Muscle of leg (tissue), 16 donors: ENCODE measurements around the gene LHFPL4. TPM values are rescaled to one million over a fixed set of nuclear protein-coding genes. Genes with fewer than 3 reads are reported as not detected.
A peak's percentile ranks its signal among the peaks of the same experiment; 100 is the strongest.
"Not testable (repeated sequence)": the region's sequence is repeated elsewhere in the genome, so short reads cannot be mapped to it uniquely, and the experiment has no call there.

Source experiments
- DNase-seq: peaks from one replicate; pipeline ENCODE4 v3.0.0; 2013
- H3K27ac ChIP-seq: one replicate; pipeline ENCODE4 v1.5.1; 2013; ENCODE audit warnings: mild to moderate bottlenecking, low read length, control low read depth
- H3K27me3 ChIP-seq: one replicate; pipeline ENCODE4 v1.6.1; 2013; ENCODE audit warnings: low read length; ENCODE audit not compliant: control insufficient read depth, insufficient read depth
- H3K36me3 ChIP-seq: one replicate; pipeline ENCODE4 v1.6.1; 2013; ENCODE audit warnings: low read length; ENCODE audit not compliant: control insufficient read depth, insufficient read depth
- H3K4me1 ChIP-seq: one replicate; pipeline ENCODE4 v1.6.1; 2013; ENCODE audit warnings: low read length; ENCODE audit not compliant: control insufficient read depth, insufficient read depth
- H3K4me3 ChIP-seq: one replicate; pipeline ENCODE4 v1.5.1; 2013; ENCODE audit warnings: low read length, control low read depth
- H3K9me3 ChIP-seq: replicated peaks from 2 replicates; pipeline ENCODE4 v1.6.1; 2013; ENCODE audit warnings: low read depth, low read length; ENCODE audit not compliant: control insufficient read depth
- WGBS: methylation state at CpG from one replicate; pipeline ENCODE4 v1.1.5; 2013; ENCODE audit warnings: missing lambda C conversion rate; ENCODE audit not compliant: insufficient coverage; 5-methylcytosine and 5-hydroxymethylcytosine counted together
- long read RNA-seq, 11 donors: transcript quantifications; one replicate each; lab custom pipeline, GENCODE V29; 2026
- polyA plus RNA-seq, 8 donors: library from polyadenylated mRNA; unstranded; fragments of 120-200 nt; gene quantifications; one replicate each; pipeline versions ENCODE4 v1.2.1 to v1.2.3, GENCODE V29; 2013; ENCODE audit warnings: inconsistent platforms in 1 of 8, low replicate concordance in 1 of 8; ENCODE audit not compliant: insufficient read length in 8 of 8, insufficient read depth in 1 of 8
- total RNA-seq: library from RNA; stranded (reverse); fragments of 120-200 nt; gene quantifications from one replicate; pipeline ENCODE4 v1.2.4, GENCODE V29; 2013

Gene LHFPL4
- under 0.01 TPM for total RNA-seq
- under 1 TPM in 4 of 8 donors, not detected in 4; 0.03 to 0.19 (median 0.09) TPM for polyA plus RNA-seq
- long read RNA-seq, donor 1 = 0 reads
- long read RNA-seq, donor 2 = 0 reads
- long read RNA-seq, donor 3 = 0 reads
- long read RNA-seq, donor 4 = 0 reads
- long read RNA-seq, donor 5 = 0 reads
- long read RNA-seq, donor 6 = 0 reads
- long read RNA-seq, donor 7 = 0 reads
- long read RNA-seq, donor 8 = 0 reads
- long read RNA-seq, donor 9 = 0 reads
- long read RNA-seq, donor 10 = 0 reads
- long read RNA-seq, donor 11 = 0 reads

- no peak for DNase-seq
- no peaks in the 10 kb centered on the region for H3K36me3 ChIP-seq
- H3K4me3 ChIP-seq = no peak within 1 kb of the TSS
- 1% methylated on average over 67 of the region's 75 CpGs for WGBS
- H3K9me3 ChIP-seq = no peaks in the 10 kb centered on the region
- H3K4me1 ChIP-seq = no peaks in the 10 kb centered on the region
- H3K27ac ChIP-seq = no peak within 1 kb of the TSS
- peaks cover 30% of the 10 kb centered on the region for H3K27me3 ChIP-seq
These were observed at the start of gene LHFPL4 for GRCh38 chr3:9553021-9553947. TSS of gene LHFPL4 (minus strand) at chr3:9553822. CDS start at chr3:9552679, 1,143 bp downstream.

- Histone ChIP-seq H3K4me3 (no peak overlapping the region), H3K27me3 (peaks cover 10% of the 10 kb centered on the region), H3K27ac (no peak overlapping the region), H3K9me3 (peaks cover 10% of the 10 kb centered on the region), H3K36me3 (no peaks in the 10 kb centered on the region), H3K4me1 (no peaks in the 10 kb centered on the region)
- WGBS = 73% methylated on average over 3 of the region's 4 CpGs
- DNase-seq = no peak
These were observed 49.0 kb upstream of the LHFPL4 start for GRCh38 chr3:9602620-9603019.

GRCh38 chr3:9601006-9601581 lies 47.5 kb upstream of the LHFPL4 start:
- not testable (repeated sequence) for H3K4me3 ChIP-seq, H3K4me1 ChIP-seq, H3K9me3 ChIP-seq, H3K36me3 ChIP-seq, H3K27ac ChIP-seq, DNase-seq
- WGBS = 74% methylated on average over 17 of the region's 24 CpGs
- peaks cover 10% of the 10 kb centered on the region for H3K27me3 ChIP-seq

- Histone ChIP-seq H3K4me1 (no peaks in the 10 kb centered on the region), H3K27ac (no peak overlapping the region), H3K9me3 (peaks cover 6% of the 10 kb centered on the region), H3K4me3 (no peak overlapping the region), H3K36me3 (no peaks in the 10 kb centered on the region), H3K27me3 (peaks cover 10% of the 10 kb centered on the region)
- DNase-seq = peak; percentile 13
- 3% methylated on average over 38 of the region's 42 CpGs for WGBS
These were observed 47.0 kb upstream of the LHFPL4 start for GRCh38 chr3:9600597-9600996.

- H3K27me3 ChIP-seq = peaks cover 10% of the 10 kb centered on the region
- DNase-seq = no peak
- no peak overlapping the region for H3K4me3 ChIP-seq
- WGBS = 82% methylated on average over 4 of the region's 7 CpGs
- H3K36me3 ChIP-seq = no peaks in the 10 kb centered on the region
- no peaks in the 10 kb centered on the region for H3K4me1 ChIP-seq
- H3K27ac ChIP-seq = no peak overlapping the region
- H3K9me3 ChIP-seq = no peaks in the 10 kb centered on the region
These were observed 45.3 kb upstream of the LHFPL4 start for GRCh38 chr3:9598783-9599387.

- no peaks in the 10 kb centered on the region for H3K9me3 ChIP-seq
- DNase-seq = no peak
- H3K36me3 ChIP-seq = no peaks in the 10 kb centered on the region
- H3K27me3 ChIP-seq = peaks cover 3% of the 10 kb centered on the region
- no peak overlapping the region for H3K4me3 ChIP-seq
- H3K27ac ChIP-seq = no peak overlapping the region
- no peaks in the 10 kb centered on the region for H3K4me1 ChIP-seq
These were observed 42.3 kb upstream of the LHFPL4 start for GRCh38 chr3:9595877-9596276.

DNA sequence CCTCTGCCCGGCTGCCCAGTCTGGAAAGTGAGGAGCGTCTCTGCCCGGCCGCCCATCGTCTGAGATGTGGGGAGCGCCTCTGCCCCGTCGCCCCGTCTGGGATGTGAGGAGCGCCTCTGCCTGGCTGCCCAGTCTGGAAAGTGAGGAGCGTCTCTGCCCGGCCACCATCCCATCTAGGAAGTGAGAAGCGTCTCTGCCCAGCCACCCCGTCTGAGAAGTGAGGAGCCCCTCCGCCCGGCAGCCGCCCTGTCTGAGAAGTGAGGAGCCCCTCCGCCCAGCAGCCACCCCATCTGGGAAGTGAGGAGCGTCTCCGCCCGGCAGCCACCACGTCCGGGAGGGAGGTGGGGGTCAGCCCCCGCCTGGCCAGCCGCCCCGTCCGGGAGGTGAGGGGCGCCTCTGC lies 38.2 kb upstream of the LHFPL4 start:
- not testable (repeated sequence) for H3K4me1 ChIP-seq, H3K4me3 ChIP-seq, DNase-seq, H3K36me3 ChIP-seq, H3K27ac ChIP-seq, H3K27me3 ChIP-seq, H3K9me3 ChIP-seq
- WGBS = 95% methylated on average over 9 of the region's 28 CpGs

DNA sequence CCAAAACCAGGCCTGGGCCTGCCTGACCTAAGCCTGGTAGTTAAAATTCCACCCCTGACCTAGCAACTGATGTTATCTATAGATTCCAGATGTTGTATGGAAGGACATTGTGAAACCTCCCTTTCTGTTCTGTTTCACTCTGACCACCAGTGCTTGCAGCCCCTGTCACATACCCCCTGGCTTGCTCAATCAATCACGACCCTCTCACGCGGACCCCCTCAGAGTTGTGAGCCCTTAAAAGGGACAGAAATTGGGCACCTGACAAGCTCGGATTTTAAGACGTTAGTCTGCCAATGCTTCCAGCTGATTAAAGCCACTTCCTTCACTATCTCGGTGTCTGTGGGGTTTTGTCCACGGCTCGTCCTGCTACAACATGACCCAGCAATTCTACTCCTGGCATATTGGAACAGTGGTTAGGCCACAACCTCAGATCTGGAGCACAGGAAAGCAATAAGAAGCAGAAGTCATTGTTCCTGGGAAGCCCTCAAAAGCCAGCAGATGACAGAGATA lies 36.7 kb upstream of the LHFPL4 start:
- peaks cover 2% of the 10 kb centered on the region for H3K27me3 ChIP-seq
- no peak overlapping the region for H3K4me3 ChIP-seq
- H3K36me3 ChIP-seq = no peaks in the 10 kb centered on the region
- WGBS = 24% methylated on average over 6 of the region's 8 CpGs
- no peak for DNase-seq
- H3K4me1 ChIP-seq = no peaks in the 10 kb centered on the region
- no peaks in the 10 kb centered on the region for H3K9me3 ChIP-seq
- H3K27ac ChIP-seq = no peak overlapping the region

GRCh38 chr3:9583792-9584191 lies 30.2 kb upstream of the LHFPL4 start:
- H3K27ac ChIP-seq = no peak overlapping the region
- no peak for DNase-seq
- no peak overlapping the region for H3K4me3 ChIP-seq
- WGBS = 86% methylated on average over 1 of the region's 1 CpG
- peaks cover 4% of the 10 kb centered on the region for H3K9me3 ChIP-seq
- H3K36me3 ChIP-seq = no peaks in the 10 kb centered on the region
- H3K4me1 ChIP-seq = no peaks in the 10 kb centered on the region
- H3K27me3 ChIP-seq = no peaks in the 10 kb centered on the region

DNA sequence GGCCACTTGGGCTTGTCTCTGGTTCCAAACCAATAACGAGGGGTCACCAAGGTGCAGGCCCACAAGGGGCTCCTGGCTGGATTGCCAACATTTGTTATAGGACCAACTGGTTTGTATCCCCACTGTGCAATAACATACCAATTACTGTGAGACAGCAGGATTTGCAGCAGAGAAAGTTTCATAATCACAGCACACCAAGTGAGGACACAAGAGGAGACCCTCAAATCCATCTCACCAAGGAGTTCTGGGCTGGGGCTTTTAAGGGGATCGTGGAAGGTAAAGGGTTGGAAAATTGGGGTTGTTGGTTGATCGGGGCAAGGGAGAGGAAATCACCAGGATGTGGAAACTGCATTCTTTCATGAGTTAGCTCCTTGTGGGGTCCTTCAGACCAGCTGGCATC lies 29.7 kb upstream of the LHFPL4 start:
- Histone ChIP-seq H3K4me3 (no peak overlapping the region), H3K4me1 (no peaks in the 10 kb centered on the region), H3K36me3 (no peaks in the 10 kb centered on the region), H3K9me3 (peaks cover 4% of the 10 kb centered on the region), H3K27ac (no peak overlapping the region), H3K27me3 (no peaks in the 10 kb centered on the region)
- no peak for DNase-seq
- 100% methylated on average over 1 of the region's 3 CpGs for WGBS
